BE2C (cell line): Measurements from ENCODE around the gene PTPRE.

Source experiments
- DNase-seq: peaks from one replicate; pipeline ENCODE4 v3.0.0-alpha.2; 2020
- H3K27me3 ChIP-seq: fragments of 250-450 bp; sonication (Bioruptor Pico); 2 replicates; pipeline ENCODE4 v1.5.1; 2020; ENCODE audit warnings: mild to moderate bottlenecking
- H3K36me3 ChIP-seq: fragments of 250-450 bp; sonication (Bioruptor Pico); 2 replicates; pipeline ENCODE4 v1.5.1; 2020; ENCODE audit warnings: mild to moderate bottlenecking
- H3K4me1 ChIP-seq: fragments of 250-450 bp; sonication (Bioruptor Pico); 2 replicates; pipeline ENCODE4 v1.5.1; 2020
- H3K4me3 ChIP-seq: 2 replicates; pipeline ENCODE4 v1.5.1; 2011; ENCODE audit warnings: low read depth, low read length
- H3K9me3 ChIP-seq: fragments of 250-450 bp; sonication (Bioruptor Pico); 2 replicates; pipeline ENCODE4 v1.5.1; 2020
- TF ChIP-seq, protein P1 (sequence below): IDR thresholded peaks from 2 replicates; pipeline ENCODE4 v1.5.1; 2012; ENCODE audit warnings: mild to moderate bottlenecking, low read depth, low read length

PTPRE gene

DNA sequence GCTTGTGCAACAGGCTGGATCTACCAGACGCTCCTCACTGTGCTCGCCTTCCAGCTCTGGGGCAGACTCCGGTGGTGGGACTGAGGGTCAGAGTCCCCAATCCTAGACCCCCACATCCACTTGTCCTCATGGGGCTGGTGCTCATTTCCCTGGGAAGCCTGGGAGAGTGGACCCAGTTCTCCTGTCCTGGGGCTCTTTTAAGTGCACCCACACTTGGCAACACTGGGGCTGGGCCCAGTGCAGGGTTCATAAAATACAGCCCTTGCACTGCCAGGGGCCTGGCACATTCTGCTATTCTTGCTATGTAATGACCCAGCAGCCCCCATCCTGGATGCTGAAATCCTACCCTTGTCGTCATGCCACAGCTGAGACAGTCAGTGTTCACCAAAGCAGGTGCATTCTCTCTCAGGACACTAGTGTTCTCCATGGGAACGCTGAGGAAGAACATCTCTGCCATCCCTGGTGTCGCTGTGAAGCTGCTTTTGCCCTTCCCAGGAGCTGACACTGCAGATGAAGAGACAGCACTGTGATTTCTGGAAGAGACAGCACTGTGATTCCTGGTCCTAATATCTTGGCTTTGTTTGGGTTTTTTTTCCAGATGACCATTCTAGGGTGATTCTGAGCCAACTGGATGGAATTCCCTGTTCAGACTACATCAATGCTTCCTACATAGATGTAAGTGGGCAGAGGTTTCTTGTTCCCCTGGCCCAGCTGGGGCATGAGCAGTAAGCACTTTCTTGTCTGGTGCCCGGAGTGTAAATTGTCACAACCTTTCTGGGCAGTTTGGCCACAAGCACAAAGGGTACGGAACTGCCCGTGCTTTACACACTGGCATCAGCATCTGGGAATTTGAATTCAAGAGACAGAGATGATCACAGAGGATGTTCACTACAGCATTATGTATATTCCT lies 153.7 kb downstream of the PTPRE start:
- TF ChIP-seq, protein P1, sequence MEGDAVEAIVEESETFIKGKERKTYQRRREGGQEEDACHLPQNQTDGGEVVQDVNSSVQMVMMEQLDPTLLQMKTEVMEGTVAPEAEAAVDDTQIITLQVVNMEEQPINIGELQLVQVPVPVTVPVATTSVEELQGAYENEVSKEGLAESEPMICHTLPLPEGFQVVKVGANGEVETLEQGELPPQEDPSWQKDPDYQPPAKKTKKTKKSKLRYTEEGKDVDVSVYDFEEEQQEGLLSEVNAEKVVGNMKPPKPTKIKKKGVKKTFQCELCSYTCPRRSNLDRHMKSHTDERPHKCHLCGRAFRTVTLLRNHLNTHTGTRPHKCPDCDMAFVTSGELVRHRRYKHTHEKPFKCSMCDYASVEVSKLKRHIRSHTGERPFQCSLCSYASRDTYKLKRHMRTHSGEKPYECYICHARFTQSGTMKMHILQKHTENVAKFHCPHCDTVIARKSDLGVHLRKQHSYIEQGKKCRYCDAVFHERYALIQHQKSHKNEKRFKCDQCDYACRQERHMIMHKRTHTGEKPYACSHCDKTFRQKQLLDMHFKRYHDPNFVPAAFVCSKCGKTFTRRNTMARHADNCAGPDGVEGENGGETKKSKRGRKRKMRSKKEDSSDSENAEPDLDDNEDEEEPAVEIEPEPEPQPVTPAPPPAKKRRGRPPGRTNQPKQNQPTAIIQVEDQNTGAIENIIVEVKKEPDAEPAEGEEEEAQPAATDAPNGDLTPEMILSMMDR: no peak
- Histone ChIP-seq H3K4me3 (no peak overlapping the region), H3K9me3 (no peaks in the 10 kb centered on the region), H3K27me3 (no peaks in the 10 kb centered on the region), H3K4me1 (no peaks in the 10 kb centered on the region), H3K36me3 (no peaks in the 10 kb centered on the region)
- DNase-seq: no peak

DNA sequence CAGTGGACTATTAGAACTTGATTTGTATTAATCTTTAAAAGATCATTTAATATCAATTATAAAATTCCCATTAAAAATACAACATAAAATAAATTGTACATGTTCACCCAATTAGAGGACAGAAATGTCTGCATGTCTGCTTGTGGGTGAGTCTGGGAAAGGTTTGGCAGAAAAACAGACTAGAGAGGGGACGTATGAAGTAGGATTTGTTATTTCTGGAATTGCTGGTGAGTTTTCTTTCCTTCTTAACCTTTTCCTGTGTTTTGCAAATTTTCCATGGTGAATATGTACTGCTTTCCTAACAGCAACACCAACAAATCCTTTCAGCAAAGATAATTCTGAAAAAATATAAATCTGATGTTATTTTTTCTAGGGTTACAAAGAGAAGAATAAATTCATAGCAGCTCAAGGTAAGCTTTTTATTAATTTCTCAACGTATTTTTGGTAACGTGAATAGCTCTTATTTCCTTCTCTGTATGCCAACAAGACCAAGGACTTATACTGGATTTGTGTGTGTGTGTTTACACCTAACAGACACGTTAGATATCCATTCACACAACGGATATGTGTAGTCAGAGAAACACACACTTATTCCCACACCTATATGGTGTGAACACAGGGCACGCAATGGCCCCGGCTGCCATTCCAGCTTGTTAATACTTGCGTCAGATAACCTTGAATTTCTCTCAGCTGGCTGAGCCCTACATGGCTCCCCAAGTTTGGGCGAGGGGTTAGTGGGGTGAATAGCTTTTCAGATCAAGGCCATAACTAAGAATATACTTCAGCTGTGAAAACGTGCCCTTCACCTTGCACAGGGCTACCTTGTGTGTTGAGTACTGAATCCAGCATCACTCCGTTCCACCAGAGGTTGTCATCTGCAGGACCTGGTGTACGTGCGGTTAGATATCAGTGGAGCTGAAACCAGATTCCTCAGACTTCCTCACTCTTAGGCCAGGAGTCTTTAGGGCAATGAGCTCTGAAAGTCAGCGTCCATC lies 154.7 kb downstream of the PTPRE start:
- no peaks in the 10 kb centered on the region for H3K27me3 ChIP-seq
- H3K36me3 ChIP-seq: no peaks in the 10 kb centered on the region
- H3K9me3 ChIP-seq: no peaks in the 10 kb centered on the region
- TF ChIP-seq, protein P1: no peak
- no peak overlapping the region for H3K4me3 ChIP-seq
- H3K4me1 ChIP-seq: no peaks in the 10 kb centered on the region
- DNase-seq: no peak

DNA sequence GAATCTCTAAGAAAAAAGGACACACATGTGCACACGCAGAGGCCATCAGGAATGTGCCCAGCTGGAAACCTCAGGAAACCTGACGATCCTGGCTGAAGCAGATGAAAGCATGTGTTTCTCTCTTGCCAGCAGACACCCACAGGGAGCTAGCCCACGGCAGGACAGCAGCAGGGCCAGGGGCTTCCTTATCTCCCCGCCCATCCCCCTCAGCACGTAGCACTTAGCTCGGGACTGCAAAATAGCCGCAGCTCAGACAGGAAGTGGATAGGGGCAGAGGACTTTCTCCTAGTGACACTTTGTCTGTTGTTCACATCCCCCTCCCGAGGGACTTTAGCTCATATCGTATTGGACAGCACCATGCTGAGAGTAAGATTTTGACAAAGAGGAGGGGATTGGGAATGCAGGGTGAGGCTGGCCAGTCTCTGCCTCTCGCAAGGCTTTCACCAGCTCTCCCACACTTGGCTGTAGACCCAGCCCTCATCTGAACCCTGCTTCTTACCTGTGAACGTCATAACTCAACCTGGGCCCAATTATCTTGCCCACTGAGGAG lies 155.5 kb downstream of the PTPRE start:
- H3K9me3 ChIP-seq: no peaks in the 10 kb centered on the region
- peak; percentile 31 for DNase-seq
- no peaks in the 10 kb centered on the region for H3K27me3 ChIP-seq
- TF ChIP-seq, protein P1: no peak
- no peak overlapping the region; the same call in 1 of the 2 replicates for H3K4me3 ChIP-seq
- no peaks in the 10 kb centered on the region for H3K4me1 ChIP-seq
- H3K36me3 ChIP-seq: no peaks in the 10 kb centered on the region

DNA sequence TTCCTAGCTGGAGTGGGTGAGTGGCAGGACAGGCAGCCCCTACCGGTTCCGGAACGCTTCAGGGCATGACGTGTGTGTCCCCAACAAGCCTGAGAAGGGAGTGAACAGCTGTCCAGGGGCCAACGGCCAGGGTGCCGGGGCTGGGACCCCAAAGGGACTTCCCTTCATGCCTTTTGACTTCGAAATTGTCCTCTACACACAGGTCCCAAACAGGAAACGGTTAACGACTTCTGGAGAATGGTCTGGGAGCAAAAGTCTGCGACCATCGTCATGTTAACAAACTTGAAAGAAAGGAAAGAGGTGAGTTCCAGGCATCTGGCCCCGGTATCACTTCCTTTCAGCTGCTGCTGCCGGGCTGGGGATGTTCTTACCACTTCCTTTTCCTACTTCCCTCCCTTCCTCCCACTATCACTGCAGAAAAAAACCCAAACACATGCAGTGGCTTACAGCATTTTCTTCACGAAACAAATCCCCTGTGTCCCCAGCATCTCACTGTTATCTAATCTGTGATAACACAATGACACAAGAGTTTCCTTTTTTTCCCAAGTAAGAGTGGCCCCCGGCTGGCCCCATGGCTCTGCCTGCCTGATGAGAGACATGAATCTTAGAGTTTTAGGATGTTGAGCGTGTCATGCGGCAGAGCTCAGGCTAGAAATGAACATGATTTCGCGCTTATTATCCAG lies 156.1 kb downstream of the PTPRE start:
- Histone ChIP-seq H3K4me1 (no peaks in the 10 kb centered on the region), H3K36me3 (no peaks in the 10 kb centered on the region), H3K4me3 (no peak overlapping the region; the same call in 1 of the 2 replicates), H3K9me3 (no peaks in the 10 kb centered on the region), H3K27me3 (no peaks in the 10 kb centered on the region)
- TF ChIP-seq, protein P1: no peak
- DNase-seq: no peak

DNA sequence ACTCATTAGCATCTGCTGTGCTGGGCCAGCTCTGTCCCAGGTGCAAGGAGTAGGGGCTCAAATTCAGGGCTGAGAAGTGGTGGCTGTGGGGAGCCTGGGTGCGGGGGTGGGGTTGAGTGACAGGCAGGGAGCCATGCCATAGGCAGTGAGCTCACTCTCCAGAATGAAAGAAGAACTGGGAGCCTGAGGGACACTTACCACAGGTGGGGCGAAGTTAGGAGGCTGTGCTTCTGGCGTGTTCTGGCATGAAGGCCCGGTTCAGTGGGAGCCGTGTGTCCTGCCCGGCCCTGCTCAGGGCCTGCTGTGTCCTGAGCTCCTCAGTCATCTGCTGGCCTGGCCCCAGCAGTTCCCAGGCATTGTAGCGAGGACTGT lies 156.8 kb downstream of the PTPRE start:
- no peak overlapping the region for H3K4me3 ChIP-seq
- no peaks in the 10 kb centered on the region for H3K36me3 ChIP-seq
- TF ChIP-seq, protein P1: no peak
- H3K27me3 ChIP-seq: no peaks in the 10 kb centered on the region
- no peaks in the 10 kb centered on the region for H3K9me3 ChIP-seq
- no peak for DNase-seq
- H3K4me1 ChIP-seq: no peaks in the 10 kb centered on the region
